Endothelial cell of umbilical vein (primary cell): ENCODE measurements around the gene CD200R1L.

Source experiments
- EZH2 ChIP-seq: IDR thresholded peaks from 2 replicates; pipeline ENCODE4 v1.6.1; 2012; ENCODE audit warnings: borderline replicate concordance, low read depth, mild to moderate bottlenecking, moderate library complexity, low read length, inconsistent platforms; ENCODE audit not compliant: severe bottlenecking
- POLR2A ChIP-seq: IDR thresholded peaks from 2 replicates; pipeline ENCODE4 v1.6.1; 2012; ENCODE audit warnings: low read depth, mild to moderate bottlenecking, control low read depth, low read length
- TF ChIP-seq, protein P1 (sequence below), 2 donors: IDR thresholded peaks; 1 replicate in 1 of 2; 2 replicates in 1 of 2; pipeline ENCODE4 v1.5.1; 2011; ENCODE audit warnings: low read length in 2 of 2, mild to moderate bottlenecking in 2 of 2, moderate library complexity in 2 of 2, control low read depth in 1 of 2, inconsistent platforms in 1 of 2, low read depth in 1 of 2; ENCODE audit not compliant: insufficient read depth in 1 of 2; ENCODE audit errors: extremely low read depth in 1 of 2

DNA sequence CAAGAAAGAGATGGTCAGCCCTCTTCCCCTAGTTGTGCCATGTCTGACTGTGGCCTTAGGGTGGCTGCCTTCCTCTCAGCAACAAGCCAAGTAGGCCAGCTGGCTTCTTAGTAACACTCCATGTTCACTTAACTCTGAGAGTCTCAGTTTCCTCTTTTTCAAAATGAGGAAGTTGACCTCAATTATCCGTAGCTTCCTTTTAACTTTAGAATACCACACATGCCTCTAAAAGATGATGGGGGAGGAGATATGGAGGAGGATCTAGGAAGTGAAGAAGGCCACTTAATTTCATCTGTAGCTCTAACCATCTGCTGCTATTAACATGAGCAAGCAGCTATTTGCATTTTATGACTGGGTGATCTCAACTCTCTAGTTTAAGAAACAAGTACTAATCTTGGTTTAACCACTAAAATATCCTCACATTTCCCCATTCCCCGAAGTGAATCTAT, 32.9 kb downstream of the CD200R1L start:
- TF ChIP-seq EZH2, result no peak
- no peak for TF ChIP-seq POLR2A
- TF ChIP-seq, protein P1, sequence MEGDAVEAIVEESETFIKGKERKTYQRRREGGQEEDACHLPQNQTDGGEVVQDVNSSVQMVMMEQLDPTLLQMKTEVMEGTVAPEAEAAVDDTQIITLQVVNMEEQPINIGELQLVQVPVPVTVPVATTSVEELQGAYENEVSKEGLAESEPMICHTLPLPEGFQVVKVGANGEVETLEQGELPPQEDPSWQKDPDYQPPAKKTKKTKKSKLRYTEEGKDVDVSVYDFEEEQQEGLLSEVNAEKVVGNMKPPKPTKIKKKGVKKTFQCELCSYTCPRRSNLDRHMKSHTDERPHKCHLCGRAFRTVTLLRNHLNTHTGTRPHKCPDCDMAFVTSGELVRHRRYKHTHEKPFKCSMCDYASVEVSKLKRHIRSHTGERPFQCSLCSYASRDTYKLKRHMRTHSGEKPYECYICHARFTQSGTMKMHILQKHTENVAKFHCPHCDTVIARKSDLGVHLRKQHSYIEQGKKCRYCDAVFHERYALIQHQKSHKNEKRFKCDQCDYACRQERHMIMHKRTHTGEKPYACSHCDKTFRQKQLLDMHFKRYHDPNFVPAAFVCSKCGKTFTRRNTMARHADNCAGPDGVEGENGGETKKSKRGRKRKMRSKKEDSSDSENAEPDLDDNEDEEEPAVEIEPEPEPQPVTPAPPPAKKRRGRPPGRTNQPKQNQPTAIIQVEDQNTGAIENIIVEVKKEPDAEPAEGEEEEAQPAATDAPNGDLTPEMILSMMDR (IDR thresholded peaks at IDR 0.05; ENCODE audit: extremely low read depth in 1 of 2, insufficient read depth in 1 of 2, low read depth in 1 of 2, low read length in 2 of 2), result no peak
